ENCODE measurements around the gene CDH2.

The CDH2 gene

GRCh38 chr18:28168725-28169124 is 8.2 kb downstream of the CDH2 start:
- no peak for DNase-seq (ENCODE audit: low read depth, low spot score)

- DNase-seq (ENCODE audit: low read depth, low spot score): no peak
Measured at GRCh38 chr18:28167835-28168349, 9.0 kb downstream of the CDH2 start.

GRCh38 chr18:28164771-28165483 is 12.0 kb downstream of the CDH2 start:
- no peak for DNase-seq (ENCODE audit: low read depth, low spot score)

- DNase-seq (ENCODE audit: low read depth, low spot score): no peak
Measured at GRCh38 chr18:28163201-28163775, 13.6 kb downstream of the CDH2 start.

GRCh38 chr18:28161608-28162599 is 15.0 kb downstream of the CDH2 start:
- DNase-seq (ENCODE audit: low read depth, low spot score): no peak

GRCh38 chr18:28159055-28159454 is 17.9 kb downstream of the CDH2 start:
- no peak for DNase-seq (ENCODE audit: low read depth, low spot score)

GRCh38 chr18:28158083-28158581 is 18.8 kb downstream of the CDH2 start:
- no peak for DNase-seq (ENCODE audit: low read depth, low spot score)

GRCh38 chr18:28153485-28154065 is 23.4 kb downstream of the CDH2 start:
- no peak for DNase-seq (ENCODE audit: low read depth, low spot score)

GRCh38 chr18:28152754-28153153 is 24.2 kb downstream of the CDH2 start:
- DNase-seq (ENCODE audit: low read depth, low spot score): no peak

GRCh38 chr18:28152354-28152753 is 24.6 kb downstream of the CDH2 start:
- no peak for DNase-seq (ENCODE audit: low read depth, low spot score)

GRCh38 chr18:28151434-28151833 is 25.5 kb downstream of the CDH2 start:
- no peak for DNase-seq (ENCODE audit: low read depth, low spot score)

GRCh38 chr18:28150925-28151324 is 26.0 kb downstream of the CDH2 start:
- no peak for DNase-seq (ENCODE audit: low read depth, low spot score)

GRCh38 chr18:28149810-28150420 is 27.0 kb downstream of the CDH2 start:
- DNase-seq (ENCODE audit: low read depth, low spot score): no peak

- no peak for DNase-seq (ENCODE audit: low read depth, low spot score)
Measured at GRCh38 chr18:28147674-28148171, 29.2 kb downstream of the CDH2 start.

- DNase-seq (ENCODE audit: low read depth, low spot score): no peak
Measured at GRCh38 chr18:28143725-28144124, 33.2 kb downstream of the CDH2 start.

- DNase-seq (ENCODE audit: low read depth, low spot score): no peak
Measured at GRCh38 chr18:28138816-28139215, 38.1 kb downstream of the CDH2 start.

GRCh38 chr18:28136071-28136470 is 40.9 kb downstream of the CDH2 start:
- no peak for DNase-seq (ENCODE audit: low read depth, low spot score)

GRCh38 chr18:28134774-28135173 is 42.2 kb downstream of the CDH2 start:
- no peak for DNase-seq (ENCODE audit: low read depth, low spot score)

GRCh38 chr18:28132084-28132483 is 44.8 kb downstream of the CDH2 start:
- no peak for DNase-seq (ENCODE audit: low read depth, low spot score)

GRCh38 chr18:28128659-28128980 is 48.3 kb downstream of the CDH2 start:
- no peak for DNase-seq (ENCODE audit: low read depth, low spot score)

Measured in iPS DF 19.7 (cell line).